GM18502 (cell line): ENCODE measurements around the gene ZBTB22.
"Not testable (repeated sequence)": the region's sequence is repeated elsewhere in the genome, so short reads cannot be mapped to it uniquely, and the experiment has no call there.

Experiments
- ATAC-seq: cut with Tn5 transposase; IDR thresholded peaks from one replicate; pipeline ENCODE4 v1.9.1; 2021; ENCODE audit warnings: mild to moderate bottlenecking; ENCODE audit not compliant: unreplicated experiment, poor library complexity

Gene ZBTB22, protein sequence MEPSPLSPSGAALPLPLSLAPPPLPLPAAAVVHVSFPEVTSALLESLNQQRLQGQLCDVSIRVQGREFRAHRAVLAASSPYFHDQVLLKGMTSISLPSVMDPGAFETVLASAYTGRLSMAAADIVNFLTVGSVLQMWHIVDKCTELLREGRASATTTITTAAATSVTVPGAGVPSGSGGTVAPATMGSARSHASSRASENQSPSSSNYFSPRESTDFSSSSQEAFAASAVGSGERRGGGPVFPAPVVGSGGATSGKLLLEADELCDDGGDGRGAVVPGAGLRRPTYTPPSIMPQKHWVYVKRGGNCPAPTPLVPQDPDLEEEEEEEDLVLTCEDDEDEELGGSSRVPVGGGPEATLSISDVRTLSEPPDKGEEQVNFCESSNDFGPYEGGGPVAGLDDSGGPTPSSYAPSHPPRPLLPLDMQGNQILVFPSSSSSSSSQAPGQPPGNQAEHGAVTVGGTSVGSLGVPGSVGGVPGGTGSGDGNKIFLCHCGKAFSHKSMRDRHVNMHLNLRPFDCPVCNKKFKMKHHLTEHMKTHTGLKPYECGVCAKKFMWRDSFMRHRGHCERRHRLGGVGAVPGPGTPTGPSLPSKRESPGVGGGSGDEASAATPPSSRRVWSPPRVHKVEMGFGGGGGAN

DNA sequence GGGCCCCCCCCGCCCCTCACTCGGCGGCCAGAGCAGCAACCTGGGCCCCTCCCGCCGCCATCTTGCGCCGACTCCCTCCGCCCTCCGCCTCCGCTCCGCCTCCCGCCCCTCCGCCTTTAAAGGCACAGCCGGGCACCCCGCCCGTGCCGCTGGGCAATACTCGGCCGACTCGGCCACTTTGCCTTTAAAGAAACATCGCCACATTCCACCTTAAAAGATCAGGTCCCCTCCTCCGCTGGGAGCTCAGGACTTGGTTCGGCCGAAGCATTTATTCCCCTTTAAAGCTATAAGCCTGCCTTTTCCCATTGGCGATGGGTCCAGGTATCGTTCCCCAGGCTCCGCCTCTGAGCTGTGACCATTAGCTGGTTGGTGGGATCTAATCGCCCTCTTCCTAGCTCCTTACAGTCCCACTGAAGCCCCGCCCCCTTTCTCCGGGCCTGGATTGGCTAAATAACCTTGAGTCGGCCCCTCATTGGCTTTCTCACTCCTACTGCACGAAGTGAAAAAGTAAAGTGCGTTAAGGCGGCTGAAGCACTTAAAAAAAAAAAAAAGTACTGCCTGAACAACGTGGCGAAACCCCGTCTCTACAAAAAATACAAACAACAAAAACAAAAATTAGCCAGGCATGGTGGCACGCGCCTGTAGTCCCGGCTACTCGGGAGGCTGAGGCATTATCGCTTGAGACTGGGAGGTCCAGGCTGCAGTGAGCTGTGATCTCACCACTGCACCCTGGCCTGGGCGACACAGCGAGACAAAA is at the start of gene ZBTB22:
Gene ZBTB22 (minus strand): TSS at position 76 of the 757 bp plus-strand sequence. CDS start 828 bp downstream, outside the sequence.
- peak; percentile 56 for ATAC-seq

DNA sequence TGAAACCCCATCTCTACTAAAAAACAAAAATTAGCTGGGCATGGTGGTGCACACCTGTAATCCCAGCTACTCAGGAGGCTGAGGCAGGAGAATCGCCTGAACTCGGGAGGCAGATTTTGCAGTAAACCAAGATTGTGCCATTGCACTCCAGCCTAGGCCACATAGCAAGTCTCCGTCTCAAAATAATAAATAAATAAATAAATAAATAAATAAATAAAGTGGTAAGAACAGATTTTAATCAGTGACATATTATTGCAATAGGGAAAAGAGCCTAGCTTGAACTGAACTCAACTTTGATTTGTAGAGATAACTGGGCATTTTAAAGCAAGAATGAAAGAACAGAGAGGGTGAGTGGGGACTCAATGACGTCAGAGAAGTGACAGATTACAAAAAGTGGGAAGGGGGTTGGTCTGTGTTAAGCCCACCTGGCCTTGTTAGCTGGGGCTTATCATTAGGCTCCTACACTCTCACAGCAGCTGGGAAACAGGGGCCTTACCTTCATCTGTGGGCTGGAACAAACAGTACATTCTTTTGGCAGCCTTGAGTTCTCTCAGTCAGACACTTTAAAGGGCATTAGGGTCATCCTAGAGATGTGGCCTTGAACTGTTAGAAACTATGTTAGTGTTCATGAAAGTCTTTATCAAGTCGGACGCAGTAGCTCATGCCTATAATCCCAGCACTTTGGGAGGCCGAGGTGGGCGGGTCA is 49.6 kb upstream of the ZBTB22 start:
- no peak for ATAC-seq

DNA sequence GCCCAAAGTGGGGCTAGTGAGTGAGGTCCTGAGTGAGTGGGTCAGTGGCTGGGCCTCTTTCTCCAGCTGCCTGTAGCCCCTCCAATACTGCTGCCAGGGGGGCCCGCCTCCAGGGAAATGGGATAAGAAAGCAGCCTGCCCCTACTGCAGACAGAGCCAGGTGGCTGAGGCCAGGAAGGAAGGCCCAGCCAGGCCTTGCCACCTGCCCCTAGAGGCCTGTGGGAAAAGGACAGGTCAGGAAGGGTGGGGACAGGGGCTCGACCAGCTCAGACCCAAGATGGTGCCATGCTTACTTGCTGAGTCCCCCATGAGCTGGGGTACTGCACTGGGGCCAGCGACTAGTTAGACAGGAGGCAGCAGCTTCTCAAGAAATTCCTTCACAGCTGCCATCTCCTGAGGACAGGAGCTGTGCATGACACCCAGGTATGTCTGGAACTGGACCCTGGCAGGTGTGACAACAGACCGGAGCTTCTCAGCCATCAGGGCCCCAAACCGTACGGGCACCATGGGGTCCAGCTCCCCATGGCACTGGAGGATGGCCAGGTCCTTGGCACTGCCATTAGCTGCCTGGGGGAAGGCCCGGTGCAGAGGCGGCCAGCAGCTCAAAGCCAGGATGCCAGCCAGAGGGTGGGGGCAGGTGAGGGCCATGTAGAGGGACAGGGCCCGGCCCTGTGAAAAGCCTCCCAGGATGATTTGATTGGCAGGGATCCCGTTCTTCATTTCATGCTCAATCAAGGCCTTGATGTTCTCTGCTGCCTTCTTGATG is 47.8 kb upstream of the ZBTB22 start:
- not testable (repeated sequence) for ATAC-seq

DNA sequence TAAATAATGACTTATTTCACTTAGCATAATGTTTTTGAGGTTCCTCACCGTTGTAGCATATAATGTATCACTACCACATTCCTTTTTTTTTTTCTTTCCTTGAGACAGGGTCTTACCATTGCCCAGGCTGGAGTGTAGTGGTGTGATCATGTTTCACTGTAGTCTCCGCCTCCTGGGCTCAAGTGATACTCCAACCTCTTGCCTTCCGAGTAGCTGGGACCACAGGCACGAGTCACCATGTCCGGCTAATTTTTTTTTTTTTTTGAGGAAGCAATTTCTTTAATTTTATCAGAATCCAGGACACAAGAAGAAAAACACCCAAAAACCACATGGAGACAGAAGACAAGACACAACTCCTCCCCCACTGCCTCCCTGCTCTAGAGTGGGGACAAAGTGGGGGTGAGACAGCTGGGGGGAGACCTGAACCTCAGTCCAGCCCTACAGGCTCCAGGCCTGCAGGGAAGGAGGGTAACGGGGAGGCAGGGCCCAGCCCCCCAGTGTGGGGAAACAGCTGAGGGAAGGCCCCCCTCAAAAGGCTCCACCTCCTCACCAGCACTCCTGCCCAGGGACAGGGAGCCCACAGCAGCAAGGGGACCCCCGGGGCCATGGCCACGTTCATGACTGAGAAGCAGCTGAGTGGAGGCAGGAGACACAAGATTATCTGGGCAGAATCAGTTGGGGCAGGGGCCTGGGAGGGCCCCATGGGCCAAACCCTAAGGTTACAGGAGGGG is 47.1 kb upstream of the ZBTB22 start:
- not testable (repeated sequence) for ATAC-seq

DNA sequence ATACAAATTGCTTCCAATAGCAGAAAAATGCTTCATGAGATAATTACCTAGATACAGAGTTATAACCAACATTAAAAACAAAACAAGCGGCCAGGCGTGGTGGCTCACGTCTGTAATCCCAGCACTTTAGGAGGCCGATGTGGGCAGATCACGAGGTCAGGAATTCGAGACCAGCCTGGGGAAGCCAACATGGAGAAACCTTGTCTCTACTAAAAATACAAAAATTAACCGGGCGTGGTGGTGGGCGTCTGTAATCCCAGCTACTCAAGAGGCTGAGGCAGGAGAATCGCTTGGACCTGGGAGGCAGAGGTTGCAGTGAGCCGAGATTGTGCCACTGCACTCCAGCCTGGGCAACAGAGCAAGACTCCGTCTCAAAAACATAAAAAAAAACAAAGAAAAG is 45.9 kb upstream of the ZBTB22 start:
- ATAC-seq, result not testable (repeated sequence)

DNA sequence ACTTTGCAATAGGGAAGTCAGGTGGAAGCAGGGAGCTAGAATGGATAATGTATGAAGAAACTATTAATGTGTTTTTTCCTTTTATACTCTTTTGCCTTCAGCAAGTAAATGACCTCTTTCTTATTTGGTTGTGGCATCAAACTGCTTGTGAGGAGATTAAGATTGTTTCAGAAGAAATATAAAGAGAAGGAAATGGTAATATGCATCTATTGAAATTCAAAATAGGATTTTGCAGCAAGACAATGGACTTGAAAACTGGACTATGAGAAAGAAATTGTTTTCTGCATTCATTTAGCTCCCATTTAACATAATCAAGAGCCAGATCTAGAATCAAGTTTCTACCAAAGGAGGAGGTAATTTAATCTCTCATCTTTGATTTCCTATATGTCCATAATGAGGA is 41.8 kb upstream of the ZBTB22 start:
- ATAC-seq, result no peak

DNA sequence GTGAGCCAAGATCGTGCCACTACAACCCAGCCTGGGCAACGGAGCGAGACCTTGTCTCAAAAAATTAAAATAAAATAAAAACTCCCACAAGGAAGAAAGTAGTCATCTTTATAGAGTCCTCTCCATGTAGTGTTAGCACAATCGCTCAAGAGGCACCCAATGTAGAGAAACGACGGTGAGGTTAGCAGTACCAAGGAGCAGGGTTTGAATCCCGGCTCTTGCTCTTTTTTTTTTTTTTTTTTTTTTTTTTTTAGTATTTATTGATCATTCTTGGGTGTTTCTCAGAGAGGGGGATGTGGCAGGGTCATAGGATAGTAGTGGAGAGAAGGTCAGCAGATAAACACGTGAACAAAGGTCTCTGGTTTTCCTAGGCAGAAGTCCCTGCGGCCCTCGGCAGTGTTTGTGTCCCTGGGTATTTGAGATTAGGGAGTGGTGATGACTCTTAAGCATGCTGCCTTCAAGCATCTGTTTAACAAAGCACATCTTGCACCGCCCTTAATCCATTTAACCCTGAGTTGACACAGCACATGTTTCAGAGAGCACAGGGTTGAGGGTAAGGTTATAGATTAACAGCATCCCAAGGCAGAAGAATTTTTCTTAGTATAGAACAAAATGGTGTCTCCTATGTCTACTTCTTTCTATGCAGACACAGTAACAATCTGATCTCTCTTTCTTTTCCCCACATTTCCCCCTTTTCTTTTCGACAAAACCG is 39.8 kb upstream of the ZBTB22 start:
- ATAC-seq, result not testable (repeated sequence)

DNA sequence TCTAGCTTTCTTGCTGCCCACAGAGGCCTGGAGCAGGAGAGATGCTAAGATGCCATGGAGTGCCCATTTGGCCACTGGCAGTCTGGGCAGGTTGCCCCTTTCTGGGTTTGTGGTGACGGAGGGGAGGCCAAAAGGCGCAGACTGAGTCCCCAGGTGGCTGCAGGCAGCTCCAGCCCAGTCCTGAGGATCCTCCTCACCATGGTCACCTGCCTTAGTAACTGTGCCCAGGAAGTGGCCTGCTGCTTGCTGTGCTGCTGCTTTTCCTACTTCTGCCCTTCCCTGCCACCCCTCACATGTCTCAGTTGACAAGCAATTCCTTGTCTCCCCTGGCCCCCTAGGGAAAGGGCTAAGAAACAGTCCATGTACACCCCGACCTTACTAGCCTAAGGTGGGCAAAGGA is 38.8 kb upstream of the ZBTB22 start:
- ATAC-seq, result no peak

DNA sequence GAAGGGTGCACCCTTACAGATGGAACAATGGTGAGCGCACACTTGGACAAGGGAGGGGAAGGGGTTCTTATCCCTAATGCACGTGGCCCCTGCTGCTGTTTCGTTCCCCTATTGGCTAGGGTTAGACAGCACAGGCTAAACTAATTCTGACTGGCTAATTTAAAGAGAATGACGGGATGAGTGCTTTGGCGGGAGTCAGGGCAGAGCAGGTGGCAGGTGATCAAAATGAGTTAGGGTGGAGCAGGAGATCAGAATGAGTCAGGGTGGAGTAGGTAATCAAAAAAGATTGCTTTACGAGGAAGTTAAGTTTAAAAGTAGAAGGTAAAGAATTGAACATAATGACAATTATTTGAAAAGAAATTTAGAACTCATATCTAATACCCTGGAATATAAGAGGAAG is 38.3 kb upstream of the ZBTB22 start:
- ATAC-seq, result not testable (repeated sequence)

DNA sequence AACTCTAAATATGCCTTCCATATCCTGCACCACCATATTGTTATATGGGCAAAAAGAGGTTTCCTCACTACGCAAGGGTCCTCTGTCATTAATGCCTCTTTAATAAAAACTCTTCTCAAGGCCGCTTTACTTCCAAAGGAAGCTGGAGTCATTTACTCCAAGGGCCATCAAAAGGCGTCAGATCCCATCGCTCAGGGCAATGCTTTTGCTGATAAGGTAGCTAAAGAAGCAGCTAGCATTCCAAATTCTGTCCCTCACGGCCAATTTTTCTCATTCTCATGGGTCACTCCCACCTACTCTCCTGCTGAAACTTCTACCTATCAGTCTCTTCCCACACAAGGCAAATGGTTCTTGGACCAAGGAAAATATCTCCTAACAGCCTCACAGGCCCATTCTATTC is 30.3 kb upstream of the ZBTB22 start:
- ATAC-seq, result no peak

DNA sequence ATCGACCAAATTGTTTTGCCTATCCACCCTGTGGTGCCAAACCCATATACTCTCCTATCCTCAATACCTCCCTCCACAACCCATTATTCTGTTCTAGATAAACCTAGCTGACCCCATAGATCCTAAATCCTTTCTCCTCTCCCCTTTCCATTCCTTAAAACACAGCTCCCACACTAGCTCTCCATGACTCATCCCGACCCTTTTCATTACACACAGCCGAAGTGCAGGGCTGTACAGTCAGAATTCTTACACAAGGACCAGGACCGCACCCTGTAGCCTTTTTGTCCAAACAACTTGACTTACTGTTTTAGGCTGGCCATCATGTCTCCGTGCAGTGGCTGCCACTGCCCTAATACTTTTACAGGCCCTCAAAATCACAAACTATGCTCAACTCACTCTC is 29.4 kb upstream of the ZBTB22 start:
- ATAC-seq, result not testable (repeated sequence)

DNA sequence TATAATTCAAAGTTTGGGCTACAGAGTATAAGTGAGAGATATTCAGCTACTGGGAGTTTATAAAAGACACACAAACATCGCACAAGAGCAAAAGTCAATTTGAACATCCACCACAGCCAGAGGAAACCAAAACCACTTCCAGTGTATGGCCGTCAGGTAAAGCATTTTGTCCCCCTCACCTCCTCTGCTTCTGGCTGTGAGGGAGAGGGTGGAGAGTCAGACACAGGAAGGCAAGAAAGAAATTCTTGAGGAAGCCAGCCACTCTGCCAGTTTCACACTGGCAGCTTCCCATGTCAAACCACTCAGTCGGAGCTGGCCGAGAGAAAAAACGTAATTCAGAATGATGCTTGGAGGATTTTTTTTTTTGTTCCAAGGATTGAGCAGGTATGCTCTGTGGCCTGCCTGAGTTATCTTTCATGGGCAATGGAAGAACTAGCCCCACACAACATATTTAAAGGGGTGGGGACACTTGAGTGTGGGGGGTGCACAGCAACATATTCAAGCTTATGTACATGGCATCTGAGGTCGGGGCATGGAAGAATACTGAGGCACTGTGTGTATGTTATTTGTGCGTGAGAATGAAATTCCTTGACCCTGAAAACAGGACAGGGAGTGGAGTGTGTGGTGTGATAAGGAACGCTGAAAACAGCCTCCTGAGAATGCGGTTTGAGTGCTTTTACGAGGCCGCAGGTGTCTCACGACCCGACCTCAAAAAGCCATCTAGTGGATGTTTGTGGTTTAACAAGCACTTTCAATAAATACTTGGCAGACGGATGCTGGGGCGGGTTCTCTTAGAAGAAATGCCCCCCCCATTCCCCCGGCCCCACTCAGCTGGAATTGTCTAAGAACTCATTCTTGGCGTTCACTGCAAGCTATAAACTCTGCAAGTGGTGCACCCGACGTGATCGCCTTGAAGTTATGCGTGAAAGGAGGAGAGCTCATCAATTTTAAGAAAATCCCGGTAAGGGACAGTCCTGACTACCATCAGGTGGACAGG is 27.5 kb upstream of the ZBTB22 start:
- ATAC-seq, result no peak

DNA sequence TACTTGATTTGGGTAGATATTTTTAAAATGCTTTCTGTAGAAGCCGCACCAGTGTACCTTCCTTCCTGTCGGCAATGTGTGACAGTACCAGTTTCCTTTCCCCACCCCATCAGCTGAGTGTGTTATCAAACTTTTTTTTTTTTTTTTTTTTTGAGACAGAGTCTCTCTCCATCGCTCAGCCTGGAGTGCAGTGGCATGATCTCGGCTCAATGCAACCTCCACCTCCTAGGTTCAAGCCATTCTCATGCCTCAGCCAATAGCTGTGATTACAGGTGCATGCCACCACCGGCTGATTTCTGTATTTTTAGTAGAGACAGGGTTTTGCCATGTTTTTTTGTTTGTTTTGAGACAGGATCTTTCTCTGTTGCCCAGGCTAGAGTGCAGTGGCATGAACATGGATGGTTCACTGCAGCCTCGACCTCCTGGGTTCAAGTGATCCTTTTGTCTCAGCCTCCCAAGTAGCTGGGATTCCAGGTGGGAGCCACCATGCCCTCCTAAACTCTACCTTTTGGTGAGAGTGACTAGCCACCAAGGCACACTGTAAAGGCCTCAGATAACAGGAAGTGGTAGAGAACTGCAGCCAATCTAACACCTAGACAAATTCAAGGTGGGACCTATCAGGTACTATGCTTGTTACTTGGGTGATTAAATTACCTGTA is 26.5 kb upstream of the ZBTB22 start:
- no peak for ATAC-seq

DNA sequence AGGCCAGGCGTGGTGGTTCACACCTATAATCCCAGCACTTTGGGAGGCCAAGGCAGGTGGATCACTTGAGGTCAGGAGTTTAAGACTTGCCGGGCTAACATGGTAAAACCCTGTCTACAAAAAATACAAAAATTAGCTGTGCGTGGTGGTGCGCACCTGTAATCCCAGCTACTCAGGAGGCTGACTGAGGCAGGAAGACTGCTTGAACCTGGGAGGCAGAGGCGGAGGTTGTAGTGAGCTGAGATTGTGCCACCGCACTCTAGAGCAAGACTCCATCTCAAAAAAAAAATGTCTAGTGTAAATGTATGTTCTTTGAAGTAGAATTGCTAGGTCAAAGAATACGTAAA is 26.0 kb upstream of the ZBTB22 start:
- not testable (repeated sequence) for ATAC-seq

DNA sequence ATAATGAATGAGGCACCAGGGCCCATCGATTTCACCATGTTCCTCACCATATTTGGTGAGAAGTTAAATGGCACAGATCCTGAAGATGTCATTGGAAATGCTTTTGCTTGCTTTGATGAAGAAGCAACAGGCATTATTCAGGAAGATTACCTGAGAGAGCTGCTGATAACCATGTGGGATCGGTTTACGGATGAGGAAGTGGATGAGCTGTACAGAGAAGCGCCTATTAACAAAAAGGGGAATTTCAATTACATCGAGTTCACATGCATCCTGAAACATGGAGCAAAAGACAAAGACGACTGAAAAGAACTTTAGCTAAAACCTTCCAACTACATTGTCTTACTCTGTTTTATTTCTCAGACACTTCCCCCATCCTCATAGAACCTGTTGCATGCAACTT is 21.6 kb upstream of the ZBTB22 start:
- ATAC-seq, result no peak

DNA sequence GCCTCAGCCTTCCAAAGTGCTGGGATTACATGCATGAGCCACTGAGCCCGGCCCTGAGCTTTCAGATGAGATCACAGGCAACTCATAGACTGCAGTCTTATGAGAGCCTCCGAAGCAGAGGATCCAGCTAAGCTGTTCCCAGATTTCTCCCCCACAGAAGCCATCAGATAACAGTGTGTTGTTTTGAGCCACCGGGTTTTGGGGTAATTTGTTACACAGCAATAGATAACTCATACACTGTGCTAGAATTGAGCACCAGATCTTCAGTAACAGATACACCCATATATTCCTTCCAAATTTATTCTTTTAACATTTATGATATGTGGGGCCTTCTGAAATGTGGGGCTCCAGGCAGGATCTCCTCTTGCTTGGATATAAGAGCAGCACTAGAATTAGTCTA is 19.0 kb upstream of the ZBTB22 start:
- ATAC-seq, result no peak

DNA sequence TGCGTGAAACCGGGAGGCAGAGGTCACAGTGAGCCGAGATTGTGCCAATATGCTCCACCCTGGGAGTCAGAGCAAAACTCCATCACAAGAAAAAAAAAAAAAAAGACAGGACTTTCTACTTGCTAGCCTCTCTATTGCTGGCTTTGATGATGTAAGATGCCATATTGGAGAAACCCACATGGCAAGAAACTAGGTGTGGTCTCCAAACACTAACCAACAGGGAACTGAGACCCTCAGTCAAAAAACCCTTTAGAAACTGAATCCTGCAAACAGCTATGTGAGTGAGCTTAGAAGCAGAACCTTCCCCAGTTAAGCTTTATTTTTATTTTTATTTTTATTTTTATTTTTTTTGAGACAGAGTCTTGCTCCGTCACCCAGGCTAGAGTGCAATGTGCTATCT is 18.4 kb upstream of the ZBTB22 start:
- no peak for ATAC-seq
